Small intestine (tissue), 7 donors: ENCODE results near the gene GABRR2. TPM values are rescaled to one million over a fixed set of nuclear protein-coding genes. Genes with fewer than 3 reads are reported as not detected.

Source experiments
- DNase-seq, 2 donors: peaks; one replicate each; pipeline versions ENCODE4 v3.0.0 to v3.0.0-alpha.2; 2013
- FAIRE-seq: peaks from 2 replicates; lab custom pipeline; 2012; peaks lifted over from hg19 to GRCh38; lab: Jason Lieb, UNC
- H3K27ac ChIP-seq, 3 donors: one replicate each; pipeline ENCODE4 v1.5.1; 2013; ENCODE audit warnings: low read length in 2 of 3, mild to moderate bottlenecking in 2 of 3, control low read depth in 1 of 3, inconsistent platforms in 1 of 3, low read depth in 1 of 3, moderate library complexity in 1 of 3
- H3K27me3 ChIP-seq, 3 donors: one replicate each; pipeline ENCODE4 v1.6.1; 2013; ENCODE audit warnings: low read length in 3 of 3, inconsistent platforms in 1 of 3; ENCODE audit not compliant: control insufficient read depth in 3 of 3, insufficient read depth in 3 of 3
- H3K36me3 ChIP-seq, 3 donors: one replicate each; pipeline ENCODE4 v1.6.1; 2013; ENCODE audit warnings: low read length in 3 of 3, inconsistent platforms in 1 of 3, low read depth in 1 of 3, mild to moderate bottlenecking in 1 of 3, moderate library complexity in 1 of 3; ENCODE audit not compliant: control insufficient read depth in 3 of 3, insufficient read depth in 2 of 3
- H3K4me1 ChIP-seq, 3 donors: one replicate each; pipeline ENCODE4 v1.6.1; 2013; ENCODE audit warnings: low read length in 2 of 3, inconsistent platforms in 1 of 3, low read depth in 1 of 3, mild to moderate bottlenecking in 1 of 3, moderate library complexity in 1 of 3; ENCODE audit not compliant: control insufficient read depth in 3 of 3, insufficient read depth in 2 of 3
- H3K4me3 ChIP-seq, 3 donors: one replicate each; pipeline ENCODE4 v1.5.1; 2013; ENCODE audit warnings: low read length in 3 of 3, control low read depth in 1 of 3, inconsistent platforms in 1 of 3, low read depth in 1 of 3, mild to moderate bottlenecking in 1 of 3, moderate library complexity in 1 of 3
- H3K9me3 ChIP-seq, 2 donors: one replicate each; pipeline ENCODE4 v1.6.1; 2013; ENCODE audit warnings: low read depth in 1 of 2, low read length in 1 of 2; ENCODE audit not compliant: control insufficient read depth in 2 of 2, insufficient read depth in 1 of 2
- WGBS, 3 donors: extraction: QIAGEN DNeasy Blood & Tissue Kit; methylation state at CpG; one replicate each; pipeline ENCODE4 v1.1.7; 2013; 5-methylcytosine and 5-hydroxymethylcytosine counted together
- polyA plus RNA-seq, 4 donors: library from polyadenylated mRNA; stranded (reverse) in 3 of 4; unstranded in 1 of 4; fragments of 200-250 nt in 3 of 4; fragments of 120-200 nt in 1 of 4; gene quantifications; one replicate each; pipeline versions ENCODE4 v1.2.1 to v1.2.3, GENCODE V29; 2013
- donor health status: healthy with polysubstance abuse.
- donor health status: control.
- donor health status: control.
- donor health status: Bipolar disorder and iron deficiency.
- donor health status: healthy.

GABRR2 gene
- polyA plus RNA-seq, 4 donors: 0.21 to 0.81 (median 0.50) TPM

GRCh38 chr6:89216411-89216810 lies 98.7 kb downstream of the GABRR2 start:
- Histone ChIP-seq H3K9me3 (no peaks in the 10 kb centered on the region), H3K27me3 (peaks cover 0 to 4% (median 0%) of the 10 kb centered on the region in 3 donors), H3K4me3 (no peak overlapping the region), H3K4me1 (no peaks in the 10 kb centered on the region), H3K36me3 (no peaks in the 10 kb centered on the region), H3K27ac (no peak overlapping the region)
- FAIRE-seq: no peak
- WGBS, 3 donors: 64 to 70% (median 69%) methylated on average over 4 of the region's 4 CpGs
- no peak for DNase-seq

- Histone ChIP-seq H3K4me3 (no peak overlapping the region), H3K9me3 (no peaks in the 10 kb centered on the region), H3K4me1 (no peaks in the 10 kb centered on the region), H3K27ac (no peak overlapping the region), H3K27me3 (peaks cover 0 to 4% (median 0%) of the 10 kb centered on the region in 3 donors), H3K36me3 (no peaks in the 10 kb centered on the region)
- DNase-seq: no peak
- FAIRE-seq: no peak
Observed at GRCh38 chr6:89215391-89215790, 99.7 kb downstream of the GABRR2 start.

- Histone ChIP-seq H3K27me3 (peaks cover 0 to 4% (median 0%) of the 10 kb centered on the region in 3 donors), H3K27ac (no peak overlapping the region), H3K4me1 (no peaks in the 10 kb centered on the region), H3K4me3 (no peak overlapping the region), H3K36me3 (no peaks in the 10 kb centered on the region), H3K9me3 (no peaks in the 10 kb centered on the region)
- DNase-seq (no peak), FAIRE-seq (no peak)
Observed at GRCh38 chr6:89214197-89214596, 100.9 kb downstream of the GABRR2 start.

- H3K4me3 ChIP-seq: no peak overlapping the region
- DNase-seq (no peak), FAIRE-seq (no peak)
- H3K27ac ChIP-seq: no peak overlapping the region
- no peaks in the 10 kb centered on the region for H3K36me3 ChIP-seq
- 63 to 66% (median 64%) methylated on average over 5 of the region's 5 CpGs for WGBS, 3 donors
- peaks cover 0 to 4% (median 0%) of the 10 kb centered on the region in 3 donors for H3K27me3 ChIP-seq
- H3K4me1 ChIP-seq: no peaks in the 10 kb centered on the region
- H3K9me3 ChIP-seq: no peaks in the 10 kb centered on the region
Observed at GRCh38 chr6:89212472-89212871, 102.6 kb downstream of the GABRR2 start.

- DNase-seq: no peak
- no peak overlapping the region for H3K27ac ChIP-seq
Observed at GRCh38 chr6:89209457-89209856, 105.6 kb downstream of the GABRR2 start.

GRCh38 chr6:89208551-89208950 lies 106.5 kb downstream of the GABRR2 start:
- Histone ChIP-seq H3K27me3 (no peaks in the 10 kb centered on the region), H3K27ac (no peak overlapping the region), H3K36me3 (no peaks in the 10 kb centered on the region), H3K4me3 (no peak overlapping the region), H3K4me1 (no peaks in the 10 kb centered on the region), H3K9me3 (no peaks in the 10 kb centered on the region)
- DNase-seq: no peak
- 61 to 95% (median 87%) methylated on average over 4 of the region's 4 CpGs for WGBS, 3 donors
- FAIRE-seq: no peak

More at GRCh38 chr6:89209457-89209856, 105.6 kb downstream of the GABRR2 start:
- 85 to 94% (median 90%) methylated on average over 6 of the region's 6 CpGs for WGBS, 3 donors
- Histone ChIP-seq H3K36me3 (no peaks in the 10 kb centered on the region), H3K9me3 (no peaks in the 10 kb centered on the region), H3K4me3 (no peak overlapping the region), H3K27me3 (no peaks in the 10 kb centered on the region), H3K4me1 (no peaks in the 10 kb centered on the region)
- no peak for FAIRE-seq

Other genes with a start within 250 kb of the GABRR2 start
- 10 to 100 TPM; 30.2 to 72.3 (median 34.8) TPM for gene PNRC1, start 234.5 kb downstream of the GABRR2 start, polyA plus RNA-seq
- 1 to 10 TPM in 1 of 4 donors, under 1 TPM in 1, not detected in 2; 0.15 to 1.3 TPM for gene SRSF12, start 197.2 kb downstream of the GABRR2 start, polyA plus RNA-seq
- 10 to 100 TPM in 2 of 4 donors, 1 to 10 TPM in 2; 2.4 to 31.3 (median 7.6) TPM for gene PM20D2, start 169.2 kb downstream of the GABRR2 start, polyA plus RNA-seq
- gene GABRR1, start 97.9 kb downstream of the GABRR2 start, polyA plus RNA-seq: not detected
- 10 to 100 TPM; 34.1 to 65.1 (median 40.2) TPM for gene UBE2J1, start 37.4 kb upstream of the GABRR2 start, polyA plus RNA-seq
- gene RRAGD, start 97.0 kb upstream of the GABRR2 start, polyA plus RNA-seq: 10 to 100 TPM in 1 of 4 donors, 1 to 10 TPM in 2, under 1 TPM in 1; 0.67 to 63.9 (median 2.6) TPM
- gene ANKRD6, start 117.9 kb upstream of the GABRR2 start, polyA plus RNA-seq: 1 to 10 TPM in 3 of 4 donors, under 1 TPM in 1; 0.89 to 7.9 (median 1.8) TPM